A549 treated with dexamethasone at 1 μM for 4 hours (cell line): ENCODE results near the gene TGFBRAP1. TPM values are rescaled to one million over a fixed set of nuclear protein-coding genes. Genes with fewer than 3 reads are reported as not detected.

Source experiments
- total RNA-seq: library from RNA; stranded (reverse); fragments of 200-300 nt; extraction: Qiagen RNA extraction; gene quantifications from 5 replicates; pipeline ENCODE4 v1.2.3, GENCODE V29; 2022

TGFBRAP1 gene, protein sequence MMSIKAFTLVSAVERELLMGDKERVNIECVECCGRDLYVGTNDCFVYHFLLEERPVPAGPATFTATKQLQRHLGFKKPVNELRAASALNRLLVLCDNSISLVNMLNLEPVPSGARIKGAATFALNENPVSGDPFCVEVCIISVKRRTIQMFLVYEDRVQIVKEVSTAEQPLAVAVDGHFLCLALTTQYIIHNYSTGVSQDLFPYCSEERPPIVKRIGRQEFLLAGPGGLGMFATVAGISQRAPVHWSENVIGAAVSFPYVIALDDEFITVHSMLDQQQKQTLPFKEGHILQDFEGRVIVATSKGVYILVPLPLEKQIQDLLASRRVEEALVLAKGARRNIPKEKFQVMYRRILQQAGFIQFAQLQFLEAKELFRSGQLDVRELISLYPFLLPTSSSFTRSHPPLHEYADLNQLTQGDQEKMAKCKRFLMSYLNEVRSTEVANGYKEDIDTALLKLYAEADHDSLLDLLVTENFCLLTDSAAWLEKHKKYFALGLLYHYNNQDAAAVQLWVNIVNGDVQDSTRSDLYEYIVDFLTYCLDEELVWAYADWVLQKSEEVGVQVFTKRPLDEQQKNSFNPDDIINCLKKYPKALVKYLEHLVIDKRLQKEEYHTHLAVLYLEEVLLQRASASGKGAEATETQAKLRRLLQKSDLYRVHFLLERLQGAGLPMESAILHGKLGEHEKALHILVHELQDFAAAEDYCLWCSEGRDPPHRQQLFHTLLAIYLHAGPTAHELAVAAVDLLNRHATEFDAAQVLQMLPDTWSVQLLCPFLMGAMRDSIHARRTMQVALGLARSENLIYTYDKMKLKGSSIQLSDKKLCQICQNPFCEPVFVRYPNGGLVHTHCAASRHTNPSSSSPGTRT
- 12.5 to 18.3 TPM (median 17.5 TPM) in 5 replicates for total RNA-seq

DNA sequence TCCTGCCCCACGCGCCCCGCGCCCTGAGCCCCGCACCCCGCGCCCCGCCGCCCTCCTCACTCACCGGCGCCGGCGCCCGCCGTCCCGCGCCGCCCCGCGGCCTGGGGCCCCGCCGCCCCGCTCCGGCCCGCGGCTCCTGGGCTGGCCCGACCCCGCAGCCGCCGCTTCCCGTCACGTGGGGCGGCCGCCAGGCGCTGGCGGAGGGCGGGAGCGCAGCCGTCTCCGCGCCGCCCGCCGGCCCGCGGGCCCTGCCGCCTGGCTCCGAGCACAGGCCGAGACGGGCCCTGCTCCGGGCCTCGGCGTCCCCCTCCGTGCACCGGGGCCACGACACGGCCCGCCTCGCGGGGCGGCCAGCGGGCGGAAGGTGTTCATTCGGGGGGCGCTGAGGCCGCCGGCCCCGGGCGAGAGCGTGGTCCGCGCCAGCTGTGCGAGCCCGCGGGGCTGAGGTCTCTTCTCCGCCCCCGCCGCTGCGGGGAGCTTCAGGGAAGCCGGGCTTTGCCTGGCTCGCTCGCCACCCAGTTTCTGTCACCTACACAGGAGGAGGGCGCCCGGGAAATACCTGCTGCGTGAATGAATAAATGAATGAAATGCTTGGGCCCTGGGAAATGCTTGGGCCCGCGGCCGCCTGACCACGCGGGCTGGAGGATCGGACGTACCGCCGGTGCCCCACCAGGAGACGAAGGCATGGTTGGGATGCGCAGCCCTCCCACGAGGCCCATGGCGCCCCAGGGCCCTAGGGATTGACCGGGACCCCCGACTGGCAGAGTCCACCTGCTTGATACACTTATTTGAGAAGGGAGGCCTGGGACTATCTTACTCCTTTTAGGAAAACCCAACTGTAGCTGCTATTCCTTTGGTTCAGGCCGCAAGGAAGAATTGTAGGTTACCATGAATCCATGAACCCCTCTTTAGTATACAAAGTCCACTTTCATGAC is at the start of gene TGFBRAP1:
Gene TGFBRAP1, minus strand, starts transcription at position 175 of the 935 bp plus-strand sequence. CDS start 21,434 bp downstream, outside the sequence.

DNA sequence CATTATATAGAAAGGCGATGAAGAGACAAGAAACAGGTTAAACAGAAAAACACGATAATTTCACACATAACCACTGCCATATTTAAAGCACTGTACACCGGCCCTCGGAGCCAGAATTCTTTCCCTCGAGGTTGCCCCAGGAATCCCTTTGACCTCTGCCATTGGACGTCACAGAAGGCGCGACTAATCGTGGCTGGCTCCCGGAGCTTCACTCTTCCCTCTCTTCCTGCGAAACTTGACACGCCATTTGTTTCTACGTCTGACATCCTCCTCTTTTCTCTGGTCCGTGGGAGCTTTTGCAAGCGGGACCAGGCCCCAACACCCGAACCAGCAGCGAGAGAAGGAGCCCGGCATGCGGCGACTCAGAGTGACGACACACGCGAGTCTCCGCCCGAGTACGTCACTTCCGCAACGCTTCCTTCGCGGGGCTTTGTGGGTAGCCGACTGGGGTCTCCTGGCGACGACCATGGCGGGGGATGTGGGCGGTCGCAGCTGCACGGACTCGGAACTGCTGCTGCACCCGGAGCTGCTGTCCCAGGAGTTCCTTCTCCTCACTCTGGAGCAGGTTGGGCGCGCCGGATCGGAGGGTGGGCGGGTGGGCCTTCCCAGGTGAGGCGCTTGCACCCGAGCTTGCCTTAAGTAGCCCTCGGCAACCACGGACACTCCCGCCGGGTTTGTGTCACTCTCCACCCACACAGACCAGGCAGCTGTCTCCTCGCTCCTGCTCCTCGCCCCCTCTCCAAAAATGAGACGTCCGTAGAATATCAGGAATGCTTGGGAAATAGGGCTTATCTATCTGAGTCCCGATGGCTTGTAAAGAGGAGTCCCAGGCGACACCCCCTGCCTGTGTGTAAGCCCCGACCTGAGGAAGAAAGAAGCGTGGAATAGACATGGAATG is 7.8 kb upstream of the TGFBRAP1 start, which contains the start of gene C2orf49:
Gene C2orf49, plus strand, starts transcription at position 419 of the 898 bp plus-strand sequence. Its CDS starts 48 bp downstream, at position 467.

DNA sequence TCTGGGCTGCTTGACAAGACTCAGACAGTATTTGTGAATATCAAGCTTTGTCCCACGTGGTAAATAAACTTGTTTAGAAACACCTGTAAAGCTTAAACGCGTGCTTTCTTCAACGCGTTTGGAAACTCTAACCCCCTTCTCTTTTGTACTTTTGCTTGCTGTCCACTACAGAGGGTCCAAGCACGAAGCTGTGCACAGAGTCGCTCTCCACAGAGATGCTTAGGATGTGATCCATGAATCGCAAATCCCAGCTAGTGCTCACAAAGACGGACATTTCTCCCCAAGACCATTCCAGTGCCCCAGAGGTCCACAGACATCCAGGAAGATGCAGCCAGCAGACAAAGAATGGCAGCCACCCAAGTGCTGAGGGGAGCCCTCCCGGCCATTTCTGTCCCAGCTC is 88.1 kb downstream of the TGFBRAP1 start, which contains the start of gene GPR45:
Gene GPR45, plus strand, starts transcription at position 301 of the 400 bp plus-strand sequence. CDS start 116 bp downstream, outside the sequence.

Other genes starting within 250 kb of the TGFBRAP1 start
- not detected in 5 replicates for gene GPR45, start 88.0 kb downstream of the TGFBRAP1 start, total RNA-seq
- 11.9 to 16.4 TPM (median 13.2 TPM) in 5 replicates for gene C2orf49, start 7.8 kb upstream of the TGFBRAP1 start, total RNA-seq
- gene FHL2, start 69.3 kb upstream of the TGFBRAP1 start, total RNA-seq = 40.7 to 51.7 TPM (median 49.3 TPM) in 5 replicates